GM19035 (cell line): ENCODE measurements around the gene PIGU.

Experiments used
- ATAC-seq: cut with Tn5 transposase; IDR thresholded peaks from one replicate; pipeline ENCODE4 v1.9.1; 2021; ENCODE audit not compliant: unreplicated experiment

Gene PIGU

DNA sequence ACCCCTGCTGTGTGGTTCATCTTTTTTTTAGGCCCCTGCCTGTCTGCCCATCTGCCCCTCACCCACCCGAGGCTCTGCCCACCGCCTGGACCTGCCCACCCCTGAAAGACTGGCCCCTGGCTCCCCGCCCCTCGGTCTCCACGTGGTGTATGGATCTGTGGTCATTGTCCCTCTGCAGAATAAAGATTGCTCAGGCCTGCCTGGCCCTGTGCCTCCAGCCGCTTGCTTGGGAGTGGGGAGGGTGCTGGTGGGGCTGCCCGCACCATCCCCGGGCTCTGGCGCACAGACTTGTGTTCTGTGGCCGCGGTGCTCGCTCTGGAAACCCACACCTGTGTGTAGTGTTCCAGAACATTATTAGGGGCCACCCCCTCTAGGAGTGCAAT, 116.8 kb downstream of the PIGU start:
- no peak for ATAC-seq

DNA sequence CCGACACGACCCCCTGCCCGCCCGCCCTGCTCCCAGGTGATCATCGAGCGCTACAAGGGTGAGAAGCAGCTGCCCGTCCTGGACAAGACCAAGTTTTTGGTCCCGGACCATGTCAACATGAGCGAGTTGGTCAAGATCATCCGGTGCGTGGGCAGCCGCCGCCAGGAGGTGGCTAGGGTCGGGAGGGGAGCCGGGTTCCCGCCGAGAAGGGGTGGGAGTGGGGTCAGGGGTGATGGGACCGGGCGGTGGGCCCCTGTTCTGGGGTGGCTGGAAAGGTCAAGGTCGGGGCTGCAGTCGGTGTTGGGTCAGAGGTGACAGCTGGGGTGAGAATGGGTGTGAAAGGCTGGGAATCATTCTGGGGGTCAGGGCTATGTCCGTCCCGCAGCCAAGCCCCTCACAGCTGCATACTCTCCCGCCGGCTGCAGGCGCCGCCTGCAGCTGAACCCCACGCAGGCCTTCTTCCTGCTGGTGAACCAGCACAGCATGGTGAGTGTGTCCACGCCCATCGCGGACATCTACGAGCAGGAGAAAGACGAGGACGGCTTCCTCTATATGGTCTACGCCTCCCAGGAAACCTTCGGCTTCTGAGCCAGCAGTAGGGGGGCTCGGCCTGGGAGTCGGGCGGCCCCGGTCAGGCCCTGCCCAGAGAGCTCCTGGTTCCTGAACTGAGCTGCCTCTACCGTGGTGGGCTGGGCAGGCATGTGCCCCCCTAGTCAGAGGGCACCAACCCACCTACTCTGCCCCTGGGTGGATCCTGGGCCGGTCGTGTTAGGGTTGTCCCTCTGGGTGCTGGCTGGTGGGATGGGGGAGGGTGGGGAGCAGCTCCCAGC, 117.4 kb downstream of the PIGU start:
- no peak for ATAC-seq

GRCh38 chr20:34558320-34559218, 118.3 kb downstream of the PIGU start, which contains the start of gene MAP1LC3A:
Gene MAP1LC3A, plus strand, starts transcription at chr20:34558718. Its CDS starts 151 bp downstream, at chr20:34558869.
- peak; percentile 61 for ATAC-seq

DNA sequence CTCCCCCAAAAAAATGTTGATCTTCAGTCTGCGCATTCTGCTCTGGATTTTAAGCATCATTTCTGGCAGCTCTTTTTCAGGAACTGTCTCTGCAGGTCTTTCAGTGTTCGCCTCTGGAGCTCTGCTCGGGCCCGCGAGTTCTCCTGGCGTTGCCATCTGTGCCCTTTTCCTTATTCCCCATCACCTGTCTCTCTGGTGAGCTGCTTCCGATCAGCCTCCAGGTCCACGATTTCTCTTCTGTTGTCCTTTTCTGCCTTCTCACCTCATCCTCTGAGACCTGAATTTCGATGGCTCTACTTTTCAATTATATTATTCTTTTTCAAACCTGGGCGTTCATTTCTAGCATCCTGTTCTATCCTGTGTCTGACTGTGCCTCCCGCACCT, 119.0 kb downstream of the PIGU start:
- no peak for ATAC-seq

DNA sequence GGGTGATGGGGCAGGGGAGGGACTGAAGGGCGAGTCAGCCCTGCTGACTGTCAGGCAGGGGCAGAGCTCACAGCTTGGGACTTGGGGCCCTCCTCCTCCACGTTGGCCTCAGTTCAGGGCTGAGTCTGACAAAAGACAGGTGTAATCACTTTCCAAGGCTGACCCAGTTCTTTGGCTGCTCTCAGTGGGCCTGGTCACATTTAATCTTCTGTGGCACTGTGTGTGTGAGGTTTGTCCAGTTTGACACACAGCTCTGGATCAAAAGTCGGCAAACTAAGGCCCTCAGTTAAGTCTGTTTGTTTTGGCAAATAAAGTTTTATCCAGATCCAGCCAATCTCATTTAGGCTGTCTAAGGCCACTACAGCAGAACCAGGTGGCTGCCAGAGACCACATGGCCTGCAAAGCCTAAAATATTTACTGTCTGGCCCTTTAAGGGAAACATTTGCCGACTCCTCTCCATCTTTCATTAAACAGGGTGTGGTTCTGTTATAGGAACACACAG, 123.5 kb downstream of the PIGU start:
- no peak for ATAC-seq

DNA sequence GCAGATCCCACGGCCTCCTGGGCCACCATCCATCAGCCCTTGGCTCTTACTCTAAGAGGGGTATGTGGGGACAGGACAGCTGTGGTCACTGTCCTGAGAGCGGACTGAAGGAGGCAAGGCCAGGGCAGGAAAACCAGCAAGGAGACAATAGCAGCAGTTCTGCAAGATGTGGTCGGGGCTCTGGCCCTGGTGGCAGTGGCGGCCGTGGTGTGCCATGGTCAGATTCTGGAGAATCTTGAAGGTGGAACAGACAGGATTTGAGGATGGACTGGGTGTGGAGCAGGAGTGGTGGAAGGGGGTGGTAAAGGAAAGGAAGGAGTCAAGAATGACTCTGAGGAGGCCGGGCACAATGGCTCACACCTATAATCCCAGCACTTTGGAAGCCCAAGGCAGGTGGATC, 124.3 kb downstream of the PIGU start:
- ATAC-seq, result no peak

DNA sequence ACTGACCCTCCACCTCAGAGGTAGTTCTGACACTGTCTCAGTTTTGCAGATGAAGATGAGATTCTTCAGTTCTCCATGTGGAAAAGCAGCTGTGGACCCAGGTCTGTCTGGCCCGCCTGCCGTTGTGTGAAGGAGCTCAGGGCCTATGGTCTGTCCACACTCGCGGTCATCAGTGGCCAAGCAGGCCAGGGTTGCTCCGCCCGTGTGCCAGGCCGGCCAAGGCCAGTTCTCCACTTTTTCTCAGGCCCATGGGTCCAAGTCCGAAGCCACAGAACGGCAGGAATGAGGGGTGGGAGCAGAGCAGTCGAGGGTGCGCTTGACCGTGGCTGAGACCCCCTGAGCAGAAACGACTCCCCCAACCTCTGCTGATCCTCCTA, 127.0 kb downstream of the PIGU start:
- no peak for ATAC-seq

DNA sequence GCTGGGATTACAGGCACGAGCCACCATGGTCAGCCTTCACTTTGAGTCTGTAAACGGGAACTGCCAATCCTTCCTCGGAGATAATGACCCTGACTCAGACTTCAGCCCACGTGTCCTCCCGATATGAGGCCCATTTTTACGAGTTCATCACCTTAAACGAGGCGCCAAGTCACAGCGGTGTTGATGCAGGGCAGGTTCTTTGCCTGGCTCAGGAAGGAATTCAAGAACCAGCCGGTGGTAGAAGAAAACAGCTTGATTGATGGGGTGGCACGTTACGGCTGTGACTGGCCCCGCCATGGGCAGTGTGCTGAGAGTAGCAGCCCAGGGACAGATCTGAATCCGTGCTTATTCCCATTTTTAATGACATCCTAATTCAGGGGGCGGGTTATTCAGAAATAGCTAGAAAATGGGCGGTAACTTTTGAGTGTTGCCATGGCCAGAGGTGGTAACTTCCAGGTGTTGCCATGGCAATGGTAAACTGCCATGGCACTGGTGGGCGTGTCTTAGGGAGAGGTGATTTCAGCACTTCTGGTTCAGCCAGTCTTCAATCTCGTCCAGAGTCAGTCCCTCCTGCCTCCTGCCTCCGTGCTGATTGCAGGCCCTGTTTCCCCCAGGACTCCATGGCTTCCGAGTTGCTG, 127.5 kb downstream of the PIGU start:
- ATAC-seq, result no peak

- no peak for ATAC-seq
These were observed 128.9 kb downstream of the PIGU start for GRCh38 chr20:34547844-34548613.

DNA sequence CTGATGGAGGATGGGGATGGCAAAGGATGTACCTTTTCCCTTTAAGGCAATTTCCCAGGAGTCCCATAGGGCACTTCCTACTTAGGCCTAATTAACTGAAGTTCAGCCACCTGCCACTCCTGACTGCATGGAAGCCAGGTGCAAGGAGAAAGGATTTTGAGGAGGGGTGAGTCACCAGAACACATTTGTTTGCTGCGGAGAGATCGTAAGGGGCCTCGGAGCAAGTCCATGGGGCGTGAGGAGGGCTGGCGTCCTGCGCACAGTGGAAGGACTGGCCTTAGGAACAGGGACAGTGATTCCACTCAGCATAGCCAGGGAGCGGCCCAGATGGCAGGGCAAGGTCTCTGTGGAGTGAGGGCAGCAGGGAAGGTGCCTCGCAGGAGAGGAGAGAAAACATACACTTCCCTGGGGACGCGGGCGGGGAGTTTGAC, 130.1 kb downstream of the PIGU start:
- no peak for ATAC-seq

GRCh38 chr20:34544109-34544796, 132.6 kb downstream of the PIGU start:
- no peak for ATAC-seq

DNA sequence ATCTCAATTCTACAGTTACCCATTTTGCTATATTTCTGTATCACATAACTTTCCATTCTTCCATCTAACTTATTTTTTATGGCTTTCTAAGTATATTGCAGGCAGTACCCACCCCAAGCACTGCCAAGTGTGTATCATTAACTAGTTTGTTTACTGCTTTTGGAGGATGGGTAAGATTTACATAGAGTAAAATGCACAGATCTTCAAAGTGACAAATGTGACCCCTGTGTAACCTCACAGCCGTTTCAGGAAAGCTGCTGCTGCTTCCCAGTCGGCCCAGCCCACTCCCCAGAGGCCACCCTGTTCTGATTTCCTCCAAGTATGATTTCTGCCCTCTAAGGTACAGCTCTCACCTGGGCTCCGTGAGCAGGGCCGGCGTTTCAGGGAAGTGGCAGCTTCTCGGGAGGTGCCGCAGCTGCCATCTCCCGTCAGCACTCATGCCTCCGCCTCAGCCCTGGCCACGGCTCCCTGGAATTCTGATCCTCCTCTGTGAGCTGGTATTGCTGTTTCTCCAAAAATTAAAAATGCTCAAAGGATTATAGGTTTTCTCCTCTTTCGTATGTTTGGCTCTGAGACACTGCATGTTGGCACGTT, 133.3 kb downstream of the PIGU start:
- no peak for ATAC-seq

DNA sequence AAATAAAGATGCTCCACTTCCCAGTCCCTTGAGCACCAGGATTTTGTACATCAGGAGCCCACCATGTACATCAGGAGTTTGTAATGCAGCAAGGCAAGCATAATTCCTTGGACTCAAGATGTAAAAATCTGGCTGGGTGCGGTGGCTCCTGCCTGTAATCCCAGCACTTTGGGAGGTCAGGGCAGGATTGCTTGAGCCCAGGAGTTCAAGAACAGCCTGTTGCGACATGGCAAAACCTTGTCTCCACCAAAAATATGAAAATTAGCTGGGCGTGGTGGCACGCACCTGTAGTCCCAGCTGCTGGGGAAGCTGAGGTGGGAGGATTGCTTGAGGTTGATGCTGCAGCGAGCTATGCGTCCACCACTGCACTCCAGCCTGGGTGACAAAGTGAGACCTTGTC, 134.5 kb downstream of the PIGU start:
- no peak for ATAC-seq

GRCh38 chr20:34541917-34542316, 135.0 kb downstream of the PIGU start:
- no peak for ATAC-seq

DNA sequence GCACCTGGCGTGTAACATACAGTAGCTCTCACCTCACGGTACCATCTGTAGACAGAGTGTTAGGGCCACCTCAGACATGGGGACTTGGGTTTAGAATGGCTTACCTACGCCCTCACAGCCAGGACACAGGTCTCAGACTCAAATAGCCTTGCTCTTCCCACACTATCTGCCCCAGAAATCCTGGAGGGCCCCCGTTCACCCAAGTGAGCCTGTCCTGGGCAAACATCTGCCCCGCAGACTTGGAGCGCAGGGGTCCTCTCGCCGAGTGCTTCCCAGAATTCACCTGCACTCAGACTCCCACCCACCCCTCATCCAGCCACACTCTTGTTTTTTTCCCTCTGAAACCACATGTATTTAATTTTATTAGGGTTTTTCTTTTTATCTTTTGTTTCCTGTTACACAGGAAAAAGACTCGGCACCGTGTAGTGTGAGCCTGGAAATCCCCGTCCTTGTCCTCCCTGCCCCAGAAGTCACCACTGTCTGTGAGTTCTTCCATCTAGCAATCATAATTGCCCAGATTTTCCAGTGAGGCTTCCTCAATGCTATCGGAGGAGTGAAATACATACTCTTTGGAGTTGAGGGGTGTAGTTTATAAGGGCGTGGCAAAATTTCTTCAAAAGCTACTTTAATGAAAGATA, 135.5 kb downstream of the PIGU start:
- ATAC-seq, result no peak

DNA sequence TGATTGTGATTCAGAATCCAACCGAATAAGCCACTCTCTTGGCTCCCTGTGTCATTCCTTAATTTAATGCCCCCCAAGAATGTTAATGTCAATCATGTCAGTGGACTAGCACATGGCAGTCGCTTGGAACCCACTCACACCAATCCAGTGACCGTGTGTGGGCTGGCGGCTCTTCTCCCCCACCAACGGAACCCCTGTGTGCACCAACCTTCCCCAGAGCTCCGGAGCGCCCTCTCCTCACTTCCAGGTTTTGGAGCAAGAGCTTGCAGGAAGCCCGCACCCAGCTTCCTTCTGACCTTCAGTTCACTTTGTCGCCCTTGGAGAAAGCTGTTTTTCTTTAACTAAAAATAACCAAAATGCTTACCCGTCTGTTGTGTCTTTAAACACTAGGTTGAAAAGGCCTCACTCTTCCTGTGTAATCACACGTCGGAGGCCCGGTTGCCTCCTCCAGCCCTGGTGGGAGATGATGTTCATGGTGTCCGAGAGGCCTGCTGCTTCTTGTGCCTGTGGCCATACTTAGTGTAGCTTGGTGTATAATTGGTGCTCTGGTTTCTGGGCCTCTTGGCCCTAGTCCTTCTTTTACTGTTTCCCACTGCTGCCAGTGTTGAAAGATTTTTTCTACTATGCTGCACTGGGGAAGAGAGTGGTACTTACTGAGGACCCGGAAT, 136.2 kb downstream of the PIGU start:
- ATAC-seq, result no peak

DNA sequence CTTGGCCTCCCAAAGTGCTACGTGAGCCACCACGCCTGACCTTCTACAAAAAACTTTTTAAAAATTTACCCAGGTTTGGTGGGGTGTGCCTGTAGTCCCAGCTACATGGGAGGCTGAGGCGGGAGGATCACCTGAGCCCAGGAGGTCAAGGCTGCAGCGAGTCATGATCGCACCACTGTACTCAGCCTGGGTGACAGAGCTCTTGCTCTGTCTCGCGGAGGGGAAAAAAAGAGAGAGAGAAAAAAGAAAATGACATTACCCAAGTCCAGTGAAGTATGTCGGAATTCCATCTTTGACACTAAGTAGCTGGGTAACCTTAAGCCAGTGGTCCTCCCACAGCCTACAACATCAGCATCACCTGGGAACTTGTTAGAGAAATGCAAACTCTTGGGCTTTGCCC, 137.1 kb downstream of the PIGU start:
- ATAC-seq, result no peak

DNA sequence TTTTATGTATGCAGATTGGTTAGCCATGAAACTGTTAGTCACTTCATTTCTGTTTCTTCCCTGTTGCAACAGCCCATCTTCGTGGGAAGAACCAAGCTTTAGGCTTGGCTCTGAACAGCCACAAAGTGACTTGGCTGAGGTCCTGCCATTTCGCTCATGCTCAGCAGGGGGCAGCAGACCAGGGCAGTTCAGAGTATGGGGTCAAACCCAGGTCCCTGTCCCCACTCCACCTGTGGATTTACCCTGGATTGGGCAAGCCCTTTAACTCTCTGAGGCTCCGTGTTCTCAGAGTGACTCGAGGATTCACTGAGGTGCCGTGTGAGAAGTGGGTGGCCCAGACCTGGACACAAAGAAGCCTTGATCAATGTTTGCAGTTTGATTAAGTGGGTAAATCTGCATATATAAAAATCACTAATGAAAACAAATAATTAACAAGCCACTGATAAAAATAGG, 138.2 kb downstream of the PIGU start:
- no peak for ATAC-seq

DNA sequence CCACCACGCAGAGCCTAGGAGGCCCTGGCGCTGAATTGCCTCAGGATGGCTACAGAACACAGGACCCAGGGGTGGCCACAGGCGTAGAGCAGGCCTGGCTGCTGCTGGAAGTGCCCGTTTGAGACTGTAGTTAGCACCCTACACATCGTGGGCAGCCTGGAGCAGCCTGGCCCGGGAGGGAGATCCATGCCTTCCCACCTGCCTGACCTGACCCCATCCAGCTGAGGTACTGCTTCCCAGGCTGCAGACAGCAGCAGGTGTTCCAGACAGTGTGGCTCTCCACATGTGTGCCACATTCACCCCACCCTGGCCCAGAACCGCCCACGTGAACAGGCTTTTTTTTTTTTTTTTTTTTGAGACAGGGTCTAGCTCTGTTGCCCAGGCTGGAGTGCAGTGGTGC, 139.2 kb downstream of the PIGU start:
- ATAC-seq, result no peak
